ENCODE measurements around the gene PARP16. TPM values are rescaled to one million over a fixed set of nuclear protein-coding genes. Genes with fewer than 3 reads are reported as not detected.
"Not testable (repeated sequence)": the region's sequence is repeated elsewhere in the genome, so short reads cannot be mapped to it uniquely, and the experiment has no call there.

PARP16 gene
- total RNA-seq, 4 donors from 2014 or later: 2.3 to 14.7 (median 6.5) TPM

- peaks cover 11 to 15% of the 10 kb centered on the region in 2 donors for H3K4me1 ChIP-seq
- no peaks in the 10 kb centered on the region for H3K27me3 ChIP-seq
- peak; percentile 87 to 88 for DNase-seq
- no peak for TF ChIP-seq POLR2A (IDR thresholded peaks at IDR 0.05)
- TF ChIP-seq, protein P1, sequence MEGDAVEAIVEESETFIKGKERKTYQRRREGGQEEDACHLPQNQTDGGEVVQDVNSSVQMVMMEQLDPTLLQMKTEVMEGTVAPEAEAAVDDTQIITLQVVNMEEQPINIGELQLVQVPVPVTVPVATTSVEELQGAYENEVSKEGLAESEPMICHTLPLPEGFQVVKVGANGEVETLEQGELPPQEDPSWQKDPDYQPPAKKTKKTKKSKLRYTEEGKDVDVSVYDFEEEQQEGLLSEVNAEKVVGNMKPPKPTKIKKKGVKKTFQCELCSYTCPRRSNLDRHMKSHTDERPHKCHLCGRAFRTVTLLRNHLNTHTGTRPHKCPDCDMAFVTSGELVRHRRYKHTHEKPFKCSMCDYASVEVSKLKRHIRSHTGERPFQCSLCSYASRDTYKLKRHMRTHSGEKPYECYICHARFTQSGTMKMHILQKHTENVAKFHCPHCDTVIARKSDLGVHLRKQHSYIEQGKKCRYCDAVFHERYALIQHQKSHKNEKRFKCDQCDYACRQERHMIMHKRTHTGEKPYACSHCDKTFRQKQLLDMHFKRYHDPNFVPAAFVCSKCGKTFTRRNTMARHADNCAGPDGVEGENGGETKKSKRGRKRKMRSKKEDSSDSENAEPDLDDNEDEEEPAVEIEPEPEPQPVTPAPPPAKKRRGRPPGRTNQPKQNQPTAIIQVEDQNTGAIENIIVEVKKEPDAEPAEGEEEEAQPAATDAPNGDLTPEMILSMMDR (IDR thresholded peaks at IDR 0.05): no peak
- peak overlapping the region; percentile 80 to 82 for H3K27ac ChIP-seq
- H3K36me3 ChIP-seq: no peaks in the 10 kb centered on the region
- no peak overlapping the region for H3K4me3 ChIP-seq
- intact Hi-C loops (cut with DNase I; ENCODE audit: low total_unique reads): no loop called here
- no peaks in the 10 kb centered on the region for H3K9me3 ChIP-seq
Measured at GRCh38 chr15:65245096-65245856, 41.4 kb downstream of the PARP16 start.

GRCh38 chr15:65244638-65245037, 42.0 kb downstream of the PARP16 start:
- DNase-seq: no peak
- no peaks in the 10 kb centered on the region for H3K27me3 ChIP-seq
- H3K27ac ChIP-seq: peak overlapping the region; percentile 80 to 82
- no peak for TF ChIP-seq POLR2A (IDR thresholded peaks at IDR 0.05)
- TF ChIP-seq, protein P1 (IDR thresholded peaks at IDR 0.05): no peak
- intact Hi-C loops (cut with DNase I; ENCODE audit: low total_unique reads): no loop called here
- H3K4me3 ChIP-seq: no peak overlapping the region
- H3K9me3 ChIP-seq: no peaks in the 10 kb centered on the region
- H3K4me1 ChIP-seq: peaks cover 9 to 15% of the 10 kb centered on the region in 2 donors
- no peaks in the 10 kb centered on the region for H3K36me3 ChIP-seq

- not testable (repeated sequence) for DNase-seq
Measured at GRCh38 chr15:65236443-65236842, 50.2 kb downstream of the PARP16 start.

GRCh38 chr15:65233696-65234095, 53.0 kb downstream of the PARP16 start:
- TF ChIP-seq POLR2A (IDR thresholded peaks at IDR 0.05): no peak
- TF ChIP-seq, protein P1 (IDR thresholded peaks at IDR 0.05): no peak
- intact Hi-C loops (cut with DNase I; ENCODE audit: low total_unique reads): no loop called here
- H3K4me1 ChIP-seq: no peaks in the 10 kb centered on the region
- no peaks in the 10 kb centered on the region for H3K36me3 ChIP-seq
- no peaks in the 10 kb centered on the region for H3K27me3 ChIP-seq
- no peaks in the 10 kb centered on the region for H3K9me3 ChIP-seq
- no peak overlapping the region for H3K4me3 ChIP-seq
- no peak for DNase-seq
- peak overlapping the region; percentile 9 to 24 for H3K27ac ChIP-seq

More at GRCh38 chr15:65236443-65236842, 50.2 kb downstream of the PARP16 start:
- H3K27me3 ChIP-seq; H3K9me3 ChIP-seq; H3K4me3 ChIP-seq; intact Hi-C loops (cut with DNase I; ENCODE audit: low total_unique reads); H3K36me3 ChIP-seq; H3K4me1 ChIP-seq; H3K27ac ChIP-seq: not testable (repeated sequence)

GRCh38 chr15:65232520-65232919, 54.2 kb downstream of the PARP16 start:
- TF ChIP-seq POLR2A (IDR thresholded peaks at IDR 0.05): no peak
- TF ChIP-seq, protein P1 (IDR thresholded peaks at IDR 0.05): no peak
- Histone ChIP-seq H3K27ac (no peak overlapping the region), H3K27me3 (no peaks in the 10 kb centered on the region), H3K4me3 (no peak overlapping the region), H3K4me1 (no peaks in the 10 kb centered on the region), H3K9me3 (no peaks in the 10 kb centered on the region), H3K36me3 (no peaks in the 10 kb centered on the region)
- intact Hi-C loops (cut with DNase I; ENCODE audit: low total_unique reads): no loop called here
- DNase-seq: no peak

Data from uterus (tissue), 4 donors.